Amygdala (tissue), 56 donors: ENCODE results near the gene TUBB1.
A peak's percentile ranks its signal among the peaks of the same experiment; 100 is the strongest.
"Not testable (repeated sequence)": the region's sequence is repeated elsewhere in the genome, so short reads cannot be mapped to it uniquely, and the experiment has no call there.

Experiments used
- DNase-seq, 56 donors: peaks; one replicate each; lab custom pipeline; 2025; lab: John Stamatoyannopoulos, UW

Gene TUBB1

DNA sequence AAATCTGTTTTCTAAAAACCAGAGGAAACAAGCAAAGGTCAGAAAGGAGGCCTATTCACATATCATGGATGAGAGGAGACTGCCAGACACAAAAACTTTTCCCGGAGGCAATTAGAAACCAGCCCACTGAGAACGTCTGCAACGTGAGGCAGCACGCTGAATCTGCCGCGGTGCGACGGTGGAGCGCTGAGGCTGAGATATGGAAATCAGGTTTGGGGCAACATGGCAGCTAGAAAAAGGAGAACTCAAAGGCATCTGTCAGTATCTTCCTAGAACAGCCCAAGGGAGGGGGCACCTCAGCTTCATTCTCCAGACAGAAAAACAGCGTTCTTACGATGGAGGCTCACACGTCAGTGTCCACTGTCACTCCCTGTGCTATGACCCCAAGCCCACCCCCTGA is 18.2 kb downstream of the TUBB1 start:
- DNase-seq: no peak

DNA sequence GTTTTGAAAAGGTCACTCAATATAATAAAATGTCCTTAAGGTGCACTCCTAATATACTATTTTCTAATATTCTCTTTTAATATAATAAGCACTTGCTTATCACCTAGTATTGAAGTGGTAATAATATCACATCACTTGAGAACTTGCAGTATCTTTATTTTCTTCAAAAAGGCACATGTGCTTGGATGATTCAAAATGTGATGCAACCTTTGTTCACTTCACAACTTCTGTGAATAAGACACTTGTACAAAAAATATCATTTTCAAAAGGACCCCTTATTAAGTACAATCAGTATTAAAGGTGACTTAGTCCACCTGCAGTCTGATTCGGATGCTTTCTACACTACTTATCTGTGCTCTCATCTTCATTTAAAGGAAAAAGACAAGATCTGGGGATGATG is 20.0 kb downstream of the TUBB1 start:
- DNase-seq: no peak

DNA sequence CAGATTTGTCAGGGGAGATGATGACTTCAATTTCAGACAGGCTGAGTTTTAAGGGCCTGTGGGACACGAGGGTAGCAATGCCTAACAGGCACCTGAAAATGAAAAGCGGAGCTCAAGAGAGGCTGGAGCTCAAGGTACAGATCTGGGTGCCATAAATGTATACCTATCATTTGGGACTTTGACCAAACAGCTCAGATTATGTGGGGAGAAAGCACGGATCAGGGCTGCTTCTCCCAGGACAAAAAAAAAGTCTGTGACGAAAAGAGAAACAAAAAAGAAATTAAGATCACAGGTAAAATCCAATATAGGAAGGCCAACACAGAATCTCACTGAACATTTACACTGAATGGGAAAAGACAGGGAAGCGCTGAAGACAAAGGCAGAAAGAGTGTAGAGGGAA is 21.4 kb downstream of the TUBB1 start:
- no peak for DNase-seq

- DNase-seq: not testable (repeated sequence)
These were observed 22.3 kb downstream of the TUBB1 start for GRCh38 chr20:59041487-59041886.

DNA sequence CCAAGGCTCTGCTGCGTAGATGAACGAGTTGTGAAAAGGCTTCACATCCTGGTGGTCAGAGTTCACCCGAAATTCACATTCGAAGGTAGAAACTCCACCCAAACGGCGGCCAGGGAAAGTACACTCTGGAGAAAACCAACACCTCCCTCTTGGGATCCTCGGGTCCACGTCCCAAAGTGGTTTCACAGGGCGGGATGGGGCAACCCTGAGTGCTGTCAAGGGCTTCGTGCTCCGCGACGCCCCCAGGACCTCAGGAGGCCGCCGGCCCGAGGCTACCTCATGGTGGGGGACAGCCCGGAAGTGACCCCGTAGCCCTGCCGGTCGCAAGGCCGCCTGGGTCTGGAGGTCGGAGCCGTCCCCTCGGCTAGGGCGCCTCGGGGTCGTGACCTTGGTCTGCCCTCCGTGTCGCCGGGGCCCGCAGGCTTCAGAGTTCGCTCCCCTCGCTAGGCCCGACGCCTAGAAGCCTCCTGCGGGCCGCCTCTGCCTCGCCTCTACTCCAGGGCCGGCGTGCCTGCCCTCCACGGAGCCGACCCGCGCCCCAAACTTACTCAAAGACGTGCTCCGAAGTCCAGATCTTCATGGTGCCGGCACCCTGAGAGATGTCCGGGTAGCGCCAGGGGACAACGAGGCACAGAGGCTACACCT is 23.0 kb downstream of the TUBB1 start, which contains the start of gene PRELID3B:
PRELID3B (minus strand) TSS at position 636 of the 645 bp plus-strand sequence; CDS start at position 580, 56 bp downstream.
- DNase-seq: peak in 1 of 56 donors; percentile 57

DNA sequence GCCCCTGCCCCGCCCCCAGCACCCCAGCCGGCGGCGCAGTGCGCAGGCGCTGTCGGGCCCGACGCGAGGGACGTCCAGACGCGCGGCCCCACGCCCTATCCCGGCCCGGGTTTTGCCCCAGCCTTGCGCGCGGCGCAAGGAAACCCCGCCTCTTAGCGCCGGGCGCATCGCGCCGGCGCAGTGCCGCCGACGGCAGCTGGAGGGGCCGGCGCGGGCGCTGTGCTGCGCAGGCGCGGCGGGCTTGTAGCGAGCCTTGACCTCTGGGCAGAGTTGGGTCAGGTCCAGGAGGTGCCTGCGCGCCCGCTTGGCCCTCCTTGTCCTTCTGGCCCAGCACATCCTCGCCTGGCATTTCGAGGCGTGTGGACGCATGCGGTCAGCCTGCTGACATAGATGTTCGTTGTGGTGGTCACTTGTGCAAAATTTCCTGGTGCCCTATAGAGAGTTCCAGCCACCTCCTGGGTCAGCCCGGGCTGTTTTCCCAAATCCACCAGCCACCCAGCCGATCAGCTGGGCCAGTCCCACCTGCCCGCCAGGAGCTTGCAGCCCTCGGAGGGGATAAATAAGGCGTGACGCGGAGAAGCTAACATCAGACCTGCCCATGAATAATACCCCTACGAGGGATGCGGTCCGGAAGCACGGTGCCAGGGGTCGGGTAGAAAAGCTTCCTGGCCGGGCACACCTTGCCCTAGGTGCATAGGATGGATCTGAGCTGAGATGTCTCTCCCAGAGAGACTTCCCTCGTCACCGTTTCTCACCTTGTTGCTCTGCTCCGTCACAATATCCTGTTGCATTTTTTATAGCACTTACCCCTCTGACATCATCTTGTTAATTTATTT is 23.8 kb downstream of the TUBB1 start:
- peak; percentile 41 to 95 (median 81) for DNase-seq

GRCh38 chr20:59043698-59044097 is 24.5 kb downstream of the TUBB1 start:
- DNase-seq: no peak

GRCh38 chr20:59044295-59044694 is 25.1 kb downstream of the TUBB1 start:
- no peak for DNase-seq

GRCh38 chr20:59044796-59045195 is 25.6 kb downstream of the TUBB1 start:
- no peak for DNase-seq

DNA sequence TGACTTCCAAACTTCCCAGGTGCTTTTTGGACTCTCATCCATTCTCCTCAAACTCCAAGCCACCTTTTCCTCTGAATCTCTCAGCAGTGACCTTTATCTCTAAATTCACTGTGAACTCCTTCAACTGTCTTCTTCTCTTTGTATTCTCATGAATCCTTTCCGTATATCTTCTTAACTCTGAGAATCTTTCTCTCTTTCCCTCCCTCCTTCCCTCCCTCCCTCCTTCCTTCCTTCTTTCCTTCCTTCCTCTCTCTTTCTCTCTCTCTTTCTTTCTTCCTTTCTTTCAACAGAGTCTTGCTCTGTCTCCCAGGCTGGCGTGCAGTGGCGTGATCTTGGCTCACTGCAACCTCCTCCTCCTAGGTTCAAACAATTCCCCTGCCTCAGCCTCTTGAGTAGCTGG is 27.6 kb downstream of the TUBB1 start:
- DNase-seq: no peak

DNA sequence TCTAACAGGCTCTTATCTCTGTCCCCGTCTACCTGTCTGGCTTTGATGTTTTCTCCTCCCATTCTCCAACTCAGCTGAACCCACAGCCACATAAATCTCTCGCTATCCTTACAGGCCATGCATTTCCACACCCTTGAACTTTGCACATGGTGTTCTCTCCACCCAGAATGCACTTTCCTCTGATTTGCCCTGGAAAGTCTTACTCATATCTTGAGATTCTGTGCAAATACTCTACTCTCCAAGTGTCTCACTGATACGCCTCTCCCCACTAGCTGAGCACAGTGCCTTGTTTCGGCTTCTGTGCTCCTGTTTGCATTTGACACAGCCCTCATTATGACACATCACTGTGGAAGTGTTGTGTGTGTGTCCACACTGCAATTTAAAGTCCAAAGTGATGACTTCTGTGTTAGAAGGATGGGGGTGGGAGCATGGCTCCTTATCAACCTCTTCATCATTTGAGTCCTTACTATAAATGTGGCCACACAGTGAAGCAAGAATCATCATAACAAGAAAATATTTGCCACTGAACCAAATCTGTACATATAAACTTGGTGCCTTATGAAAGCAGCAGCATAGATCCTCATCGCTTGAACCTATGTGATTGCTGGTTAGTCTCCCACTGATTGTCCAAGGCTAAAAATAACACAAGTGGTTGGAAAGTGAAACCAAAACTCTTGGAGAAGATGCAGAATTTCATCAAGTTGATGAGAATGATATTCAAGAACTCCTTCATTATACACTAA is 28.9 kb downstream of the TUBB1 start:
- no peak for DNase-seq

- DNase-seq: no peak
These were observed 29.4 kb downstream of the TUBB1 start for GRCh38 chr20:59048681-59049030.

GRCh38 chr20:59050437-59050836 is 31.2 kb downstream of the TUBB1 start:
- DNase-seq: no peak

DNA sequence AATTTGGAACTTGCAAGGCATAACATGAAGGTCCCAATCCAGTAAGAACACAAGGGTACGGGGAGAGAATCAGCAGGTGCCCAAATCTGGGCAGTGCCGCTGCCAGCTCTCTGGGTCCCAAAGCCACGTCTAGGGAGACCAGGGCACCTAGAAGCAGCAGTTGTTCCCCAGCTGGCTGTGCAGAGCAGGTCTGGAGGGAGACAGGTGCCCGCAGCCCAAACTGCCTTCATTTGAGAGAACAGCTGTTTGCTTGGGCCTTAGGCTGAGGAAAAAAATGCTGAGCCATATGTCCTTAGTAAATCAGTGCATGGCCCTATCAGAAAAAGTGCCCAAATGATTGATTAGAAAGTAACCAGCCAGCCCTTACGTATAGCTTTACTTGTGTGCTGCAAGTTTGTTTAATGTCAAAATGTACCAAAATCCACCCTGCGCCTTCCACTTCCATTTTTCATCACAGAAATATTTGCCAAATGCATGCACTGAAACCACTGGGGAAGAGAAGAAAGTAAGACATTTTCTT is 32.5 kb downstream of the TUBB1 start:
- DNase-seq: no peak

- peak in 1 of 56 donors; percentile 12 for DNase-seq
These were observed 36.1 kb downstream of the TUBB1 start for GRCh38 chr20:59055302-59055701.

DNA sequence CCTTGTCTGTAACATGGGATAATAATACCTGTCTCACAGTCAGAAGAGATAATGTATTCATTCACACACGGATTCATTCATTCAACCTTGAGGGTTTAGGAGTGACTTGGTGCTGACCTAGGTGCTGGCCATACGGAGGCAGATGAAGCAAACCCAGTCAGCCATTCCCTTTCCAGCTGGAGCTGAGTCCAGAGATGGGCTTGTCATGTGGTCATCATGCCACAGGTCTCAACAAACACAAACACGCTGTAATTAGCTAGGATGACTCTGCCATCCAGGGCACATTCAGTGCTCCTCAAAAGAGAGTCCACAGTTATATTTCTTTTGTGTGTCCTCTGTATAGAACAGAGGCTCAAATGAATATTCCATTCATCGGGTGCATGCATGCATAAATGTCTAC is 42.9 kb downstream of the TUBB1 start:
- DNase-seq: no peak

GRCh38 chr20:59063358-59064213 is 44.4 kb downstream of the TUBB1 start:
- peak in 15 of 56 donors; percentile 2 to 43 (median 17) for DNase-seq

DNA sequence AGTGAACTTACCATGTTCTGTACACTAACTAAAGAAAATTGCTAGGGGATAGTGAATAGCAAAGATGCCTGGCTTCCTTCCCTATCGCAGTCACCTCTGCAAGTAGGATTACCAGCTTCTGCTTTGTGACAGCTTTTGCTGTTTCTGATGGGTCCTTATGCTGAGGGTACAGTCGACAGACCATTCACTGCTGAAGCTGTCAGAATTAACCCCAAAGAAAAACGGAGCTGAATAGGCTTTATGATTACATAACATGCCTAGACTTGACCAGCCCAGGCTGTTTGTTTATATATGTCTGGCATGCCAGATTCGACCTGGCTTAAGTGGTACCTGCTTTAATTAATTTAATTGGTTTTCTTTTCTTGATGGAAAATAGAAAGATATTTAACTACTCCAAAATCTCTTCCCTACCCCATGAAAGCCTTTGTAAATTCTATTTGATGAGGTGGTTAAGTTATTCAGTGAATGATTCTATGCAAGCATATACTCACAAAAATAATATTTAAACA is 45.0 kb downstream of the TUBB1 start:
- DNase-seq: no peak

- no peak for DNase-seq
These were observed 49.3 kb downstream of the TUBB1 start for GRCh38 chr20:59068534-59068933.

- no peak for DNase-seq
These were observed 49.8 kb downstream of the TUBB1 start for GRCh38 chr20:59069026-59069425.
